Peyer's patch (tissue), 4 donors: Measurements from ENCODE around the gene DPPA2. TPM values are rescaled to one million over a fixed set of nuclear protein-coding genes. Genes with fewer than 3 reads are reported as not detected.

Experiments used
- DNase-seq, 3 donors: peaks; one replicate each; pipeline ENCODE4 v3.0.0-alpha.2; 2017 to 2019
- H3K27ac ChIP-seq, 4 donors: fragments of 200-600 bp; sonication (generic); one replicate each; pipeline ENCODE4 v1.5.1; 2016 to 2019
- H3K27me3 ChIP-seq, 2 donors: fragments of 200-600 bp; sonication (generic); one replicate each; pipeline ENCODE4 v1.5.1; 2019
- H3K36me3 ChIP-seq, 3 donors: fragments of 200-600 bp; sonication (generic); one replicate each; pipeline ENCODE4 v1.5.1; 2016 to 2019
- H3K4me1 ChIP-seq, 4 donors: fragments of 200-600 bp; sonication (generic); one replicate each; pipeline ENCODE4 v1.5.1; 2016 to 2019
- H3K4me3 ChIP-seq, 4 donors: fragments of 200-600 bp; sonication (generic); 1 replicate in 3 of 4; 2 replicates in 1 of 4; pipeline ENCODE4 v1.5.1; 2016 to 2019; ENCODE audit warnings: mild to moderate bottlenecking in 1 of 4
- H3K9me3 ChIP-seq, 4 donors: fragments of 200-600 bp; sonication (generic); one replicate each; pipeline ENCODE4 v1.5.1; 2016 to 2019; ENCODE audit warnings: mild to moderate bottlenecking in 1 of 4
- CTCF ChIP-seq, 6 experiments: fragments of 450-650 bp in 4 of 6; fragments of 200-600 bp in 2 of 6; sonication (generic) in 1 of 6; IDR thresholded peaks; one replicate each; pipeline ENCODE4 v1.5.1; 2017 to 2019; ENCODE audit warnings: antibody characterized with exemption in 6 of 6, mild to moderate bottlenecking in 3 of 6, moderate library complexity in 1 of 6
- POLR2A ChIP-seq, 2 donors: fragments of 450-650 bp; IDR thresholded peaks; one replicate each; pipeline ENCODE4 v1.5.1; 2017; ENCODE audit warnings: antibody characterized with exemption in 2 of 2, mild to moderate bottlenecking in 2 of 2, moderate library complexity in 2 of 2
- total RNA-seq, 4 donors: library from RNA; depleted of rRNA; stranded (reverse); fragments of >200 nt; gene quantifications; one replicate each; pipeline ENCODE4 v1.1.0, GENCODE V29; 2016

The DPPA2 gene
- total RNA-seq, 4 donors from 2014 or later, result not detected

- TF ChIP-seq POLR2A (IDR thresholded peaks at IDR 0.05) (no peak), CTCF (IDR thresholded peaks at IDR 0.05) (no peak)
- DNase-seq, result no peak
These were observed 3.3 kb downstream of the DPPA2 start for GRCh38 chr3:109313061-109313460.

GRCh38 chr3:109297496-109297895 is 18.8 kb downstream of the DPPA2 start:
- Histone ChIP-seq H3K27ac (no peak overlapping the region), H3K4me1 (no peaks in the 10 kb centered on the region), H3K27me3 (no peaks in the 10 kb centered on the region), H3K9me3 (no peaks in the 10 kb centered on the region), H3K4me3 (no peak overlapping the region), H3K36me3 (no peaks in the 10 kb centered on the region)
- DNase-seq, result no peak
- TF ChIP-seq CTCF (IDR thresholded peaks at IDR 0.05) (no peak), POLR2A (IDR thresholded peaks at IDR 0.05) (no peak)

More at GRCh38 chr3:109313061-109313460, 3.3 kb downstream of the DPPA2 start:
- H3K4me1 ChIP-seq, result no peaks in the 10 kb centered on the region
- no peaks in the 10 kb centered on the region for H3K27me3 ChIP-seq
- no peaks in the 10 kb centered on the region for H3K9me3 ChIP-seq
- no peaks in the 10 kb centered on the region for H3K36me3 ChIP-seq
- H3K27ac ChIP-seq, result no peak overlapping the region
- no peak overlapping the region for H3K4me3 ChIP-seq

GRCh38 chr3:109284071-109284470 is 32.2 kb downstream of the DPPA2 start:
- Histone ChIP-seq H3K4me1 (no peaks in the 10 kb centered on the region), H3K27me3 (no peaks in the 10 kb centered on the region), H3K4me3 (no peak overlapping the region), H3K36me3 (no peaks in the 10 kb centered on the region), H3K27ac (no peak overlapping the region), H3K9me3 (no peaks in the 10 kb centered on the region)
- TF ChIP-seq CTCF (IDR thresholded peaks at IDR 0.05) (no peak), POLR2A (IDR thresholded peaks at IDR 0.05) (no peak)
- DNase-seq, result no peak

DNA sequence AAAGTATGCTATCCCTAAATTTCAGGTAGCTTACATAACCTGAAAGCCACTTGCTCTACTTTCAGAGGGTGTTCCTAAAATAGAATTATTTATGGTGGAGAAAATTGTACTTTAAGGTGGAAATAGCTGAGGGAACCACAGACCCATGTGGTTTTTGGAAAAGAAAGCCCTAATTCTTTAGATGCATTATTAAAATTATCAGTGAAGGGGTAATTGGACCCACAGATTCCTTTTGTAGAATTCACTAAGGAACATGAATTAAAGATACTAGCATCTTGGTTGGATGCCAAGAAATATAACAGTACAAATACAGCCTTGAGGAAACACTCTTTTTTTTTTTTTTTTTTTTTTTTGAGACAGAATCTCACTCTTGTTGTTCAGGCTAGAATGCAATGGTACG is 37.8 kb downstream of the DPPA2 start:
- no peak for DNase-seq

GRCh38 chr3:109278141-109278540 is 38.2 kb downstream of the DPPA2 start:
- H3K4me3 ChIP-seq, result no peak overlapping the region
- H3K4me1 ChIP-seq, result no peaks in the 10 kb centered on the region
- H3K9me3 ChIP-seq, result no peaks in the 10 kb centered on the region
- H3K36me3 ChIP-seq, result no peaks in the 10 kb centered on the region
- H3K27ac ChIP-seq, result no peak overlapping the region
- H3K27me3 ChIP-seq, result no peaks in the 10 kb centered on the region
- TF ChIP-seq CTCF (IDR thresholded peaks at IDR 0.05) (no peak), POLR2A (IDR thresholded peaks at IDR 0.05) (no peak)
- DNase-seq, result no peak

More for the DNA sequence above, 37.8 kb downstream of the DPPA2 start:
- TF ChIP-seq POLR2A (IDR thresholded peaks at IDR 0.05) (no peak), CTCF (IDR thresholded peaks at IDR 0.05) (no peak)
- Histone ChIP-seq H3K4me1 (no peaks in the 10 kb centered on the region), H3K27me3 (no peaks in the 10 kb centered on the region), H3K27ac (no peak overlapping the region), H3K4me3 (no peak overlapping the region), H3K36me3 (no peaks in the 10 kb centered on the region), H3K9me3 (no peaks in the 10 kb centered on the region)

- Histone ChIP-seq H3K27me3 (no peaks in the 10 kb centered on the region), H3K4me1 (no peaks in the 10 kb centered on the region), H3K36me3 (no peaks in the 10 kb centered on the region), H3K27ac (no peak overlapping the region), H3K9me3 (no peaks in the 10 kb centered on the region), H3K4me3 (no peak overlapping the region)
- TF ChIP-seq POLR2A (IDR thresholded peaks at IDR 0.05) (no peak), CTCF (IDR thresholded peaks at IDR 0.05) (peak in 4 of 6 experiments; percentile 25 to 36 (median 27))
- DNase-seq, result no peak
These were observed 40.5 kb downstream of the DPPA2 start for GRCh38 chr3:109275702-109276293.
